HCT116 (cell line): Measurements from ENCODE around the gene IL1RAPL1. TPM values are rescaled to one million over a fixed set of nuclear protein-coding genes. Genes with fewer than 3 reads are reported as not detected.

ENCODE experiments used
- ATAC-seq: fragments of 200-7000 bp; cut with Tn5 transposase; 2 replicates; pipeline ENCODE4 v1.9.1; 2020; ENCODE audit warnings: mild to moderate bottlenecking, moderate library complexity
- BruUV-seq: library from RNA; stranded (reverse); fragments of 400-500 nt; replicated peaks from 2 replicates; lab custom pipeline; 2021; lab: Mats Ljungman, UMichigan
- CTCF ChIA-PET: fragments of 300-600 bp; sonication (Branson Sonifier 250); formaldehyde crosslinking; loops from one replicate; lab custom pipeline; 2021; ENCODE audit warnings: antibody characterized with exemption; lab: Charles Lee
- POLR2A ChIA-PET: fragments of 300-600, 350-600 bp; sonication (Branson Sonifier 250); formaldehyde crosslinking; loops from one replicate; lab custom pipeline; 2021; ENCODE audit warnings: antibody characterized with exemption; lab: Charles Lee
- RAD21 ChIA-PET, 2 experiments: fragments of 300-600 bp; sonication (Branson Sonifier 250); formaldehyde crosslinking; loops; one replicate each; lab custom pipeline; 2023; ENCODE audit warnings: low total read pairs in 2 of 2; ENCODE audit not compliant: uncharacterized antibody in 2 of 2, unreplicated experiment in 2 of 2, low non-redundant PET in 1 of 2; lab: Charles Lee
- DNase-seq: peaks from one replicate; pipeline ENCODE4 v3.0.0-alpha.2; 2010; ENCODE audit warnings: low read depth, low spot score
- H2AFZ ChIP-seq: fragments of 200-600 bp; shearing (Covaris generic), sonication (generic); 2 replicates; pipeline ENCODE4 v1.6.1; 2017; ENCODE audit warnings: low read depth, mixed run types, mixed read lengths, antibody characterized with exemption, low read length; ENCODE audit not compliant: poor library complexity, severe bottlenecking
- H3K27ac ChIP-seq: 2 replicates; pipeline ENCODE4 v1.5.1; 2012; ENCODE audit warnings: low read depth, low read length
- H3K27me3 ChIP-seq: fragments of 200-600 bp; sonication (generic); 2 replicates; pipeline ENCODE4 v1.6.1; 2016; ENCODE audit warnings: mixed run types, low read length, mixed read lengths; ENCODE audit not compliant: insufficient read depth
- H3K36me3 ChIP-seq, 2 experiments: fragments of 200-500 bp in 1 of 2; fragments of 200-600 bp in 1 of 2; sonication (Bioruptor generic) in 1 of 2; sonication (generic) in 1 of 2; 2 replicates each; pipeline versions ENCODE4 v1.5.1 to v1.6.1; 2014 to 2016; ENCODE audit warnings: low read length in 2 of 2, inconsistent platforms in 1 of 2, mixed read lengths in 1 of 2, mixed run types in 1 of 2; ENCODE audit not compliant: insufficient read depth in 2 of 2, control insufficient read depth in 1 of 2
- H3K4me1 ChIP-seq, 2 experiments: fragments of 200-600 bp in 1 of 2; sonication (generic) in 1 of 2; 2 replicates each; pipeline versions ENCODE4 v1.5.1 to v1.6.1; 2012 to 2017; ENCODE audit warnings: low read length in 2 of 2, inconsistent platforms in 1 of 2, mild to moderate bottlenecking in 1 of 2, mixed read lengths in 1 of 2, mixed run types in 1 of 2, moderate library complexity in 1 of 2; ENCODE audit not compliant: insufficient read depth in 2 of 2, control insufficient read depth in 1 of 2
- H3K4me2 ChIP-seq: fragments of 200-600 bp; sonication (generic); 2 replicates; pipeline ENCODE4 v1.6.1; 2017; ENCODE audit warnings: mixed run types, low read length, mixed read lengths
- H3K4me3 ChIP-seq, 2 experiments: fragments of 200-600 bp in 1 of 2; sonication (generic) in 1 of 2; replicated peaks in 1 of 2; 2 replicates each; pipeline ENCODE4 v1.5.1; 2011 to 2016; ENCODE audit warnings: low read length in 2 of 2, control low read depth in 1 of 2, low read depth in 1 of 2, mild to moderate bottlenecking in 1 of 2, mixed read lengths in 1 of 2, mixed run types in 1 of 2
- H3K79me2 ChIP-seq: fragments of 200-600 bp; sonication (generic); 2 replicates; pipeline ENCODE4 v1.6.1; 2017; ENCODE audit warnings: mild to moderate bottlenecking, mixed run types, low read length, moderate library complexity, mixed read lengths; ENCODE audit not compliant: insufficient read depth
- H3K9ac ChIP-seq: fragments of 200-600 bp; sonication (generic); 2 replicates; pipeline ENCODE4 v1.6.1; 2016; ENCODE audit warnings: low read length, mixed read lengths
- H3K9me2 ChIP-seq: fragments of 200-600 bp; sonication (generic), shearing (Covaris generic); 2 replicates; pipeline ENCODE4 v1.6.1; 2017; ENCODE audit warnings: mixed run types, mild to moderate bottlenecking, moderate library complexity; ENCODE audit not compliant: insufficient read depth
- H3K9me3 ChIP-seq, 2 experiments: fragments of 200-500 bp in 1 of 2; fragments of 200-600 bp in 1 of 2; sonication (Bioruptor generic) in 1 of 2; sonication (generic) in 1 of 2; 2 replicates each; pipeline ENCODE4 v1.6.1; 2014 to 2017; ENCODE audit warnings: low read length in 2 of 2, mixed read lengths in 2 of 2, inconsistent platforms in 1 of 2, low read depth in 1 of 2, mild to moderate bottlenecking in 1 of 2, mixed run types in 1 of 2, moderate library complexity in 1 of 2; ENCODE audit not compliant: control insufficient read depth in 1 of 2, insufficient read depth in 1 of 2
- H4K20me1 ChIP-seq: fragments of 200-600 bp; sonication (generic), shearing (Covaris generic); 2 replicates; pipeline ENCODE4 v1.6.1; 2017; ENCODE audit warnings: mixed run types, mild to moderate bottlenecking, moderate library complexity; ENCODE audit not compliant: insufficient read depth
- CBX3 ChIP-seq: IDR thresholded peaks from 2 replicates; pipeline ENCODE4 v1.6.1; 2012; ENCODE audit warnings: low read depth
- CTCF ChIP-seq, 3 experiments: fragments of 200-600 bp in 1 of 3; sonication (generic) in 1 of 3; IDR thresholded peaks in 2 of 3; conservative IDR thresholded peaks in 1 of 3; 2 replicates each; pipeline ENCODE4 v1.5.1; 2012 to 2017; ENCODE audit warnings: low read depth in 2 of 3, low read length in 2 of 3, antibody characterized with exemption in 1 of 3, borderline replicate concordance in 1 of 3, control low read depth in 1 of 3, mild to moderate bottlenecking in 1 of 3, mixed read lengths in 1 of 3, mixed run types in 1 of 3, moderate library complexity in 1 of 3; ENCODE audit not compliant: insufficient read depth in 1 of 3
- ELF1 ChIP-seq: IDR thresholded peaks from 2 replicates; pipeline ENCODE4 v1.6.1; 2012; ENCODE audit warnings: low read depth, borderline replicate concordance
- FOSL1 ChIP-seq: IDR thresholded peaks from 2 replicates; pipeline ENCODE4 v1.6.1; 2012; ENCODE audit warnings: low read depth
- JUND ChIP-seq: IDR thresholded peaks from 2 replicates; pipeline ENCODE4 v1.6.1; 2012
- MAX ChIP-seq: IDR thresholded peaks from 2 replicates; pipeline ENCODE4 v1.6.1; 2012
- RAD21 ChIP-seq: IDR thresholded peaks from 2 replicates; pipeline ENCODE4 v1.6.1; 2012; ENCODE audit warnings: low read depth, mild to moderate bottlenecking
- SIN3A ChIP-seq: IDR thresholded peaks from 2 replicates; pipeline ENCODE4 v1.6.1; 2012; ENCODE audit warnings: low read depth
- SP1 ChIP-seq: IDR thresholded peaks from 2 replicates; pipeline ENCODE4 v1.6.1; 2012; ENCODE audit warnings: low read depth
- TCF7L2 ChIP-seq: IDR thresholded peaks from 2 replicates; pipeline ENCODE4 v1.7.0; 2011; ENCODE audit warnings: borderline replicate concordance, inconsistent platforms; ENCODE audit not compliant: insufficient read depth, insufficient read length; ENCODE audit errors: extremely low read depth
- ZFX ChIP-seq: fragments of 450-650 bp; IDR thresholded peaks from 2 replicates; pipeline ENCODE4 v1.6.1; 2017
- intact Hi-C: fragments of 100-400 bp; cut with micrococcal nuclease; formaldehyde crosslinking; loops from 2 replicates; pipeline ENCODE4 v1.10.0; 2022
- total RNA-seq: library from RNA; stranded (reverse); gene quantifications from one replicate; pipeline ENCODE4 v1.2.1, GENCODE V29; 2021; ENCODE audit not compliant: unreplicated experiment

IL1RAPL1 gene
- total RNA-seq, 1 experiment from 2014 or later, result 2.8 TPM

GRCh38 chrX:28591542-28591941 lies 4.3 kb downstream of the IL1RAPL1 start:
- no peaks in the 10 kb centered on the region for H4K20me1 ChIP-seq
- H3K4me2 ChIP-seq, result peak overlapping the region; percentile 81
- ChIA-PET CTCF (no interaction called here), POLR2A (no interaction called here), RAD21 (no interaction called here)
- BruUV-seq, result no TSS peak
- H3K9me3 ChIP-seq, result no peaks in the 10 kb centered on the region
- peaks cover 31 to 69% of the 10 kb centered on the region in 2 experiments for H3K4me1 ChIP-seq
- ATAC-seq (peak; percentile 51), DNase-seq (peak; percentile 65)
- peak overlapping the region in 1 of 2 experiments; percentile 70; a peak in 2 of 4 replicates for H3K4me3 ChIP-seq
- H3K27ac ChIP-seq, result peak overlapping the region; percentile 87; the same call in 1 of the 2 replicates
- H3K9ac ChIP-seq, result peak overlapping the region; percentile 70
- TF ChIP-seq ELF1, result peak; percentile 31; the same call in 1 of the 2 replicates
- peak; percentile 74 for TF ChIP-seq SP1
- TF ChIP-seq SIN3A, result no peak
- TF ChIP-seq MAX, result no peak
- TF ChIP-seq FOSL1, result peak; percentile 68
- peak; percentile 63 for TF ChIP-seq TCF7L2
- no peak for TF ChIP-seq ZFX
- peak; percentile 70 for TF ChIP-seq JUND
- peak; percentile 49; the same call in 1 of the 2 replicates for TF ChIP-seq CBX3
- no peak overlapping the region for H2AFZ ChIP-seq
- peaks cover 90% of the 10 kb centered on the region for H3K79me2 ChIP-seq
- H3K36me3 ChIP-seq, result no peaks in the 10 kb centered on the region
- H3K27me3 ChIP-seq, result no peaks in the 10 kb centered on the region
- H3K9me2 ChIP-seq, result no peaks in the 10 kb centered on the region
- intact Hi-C loops, result loop anchor here (2.0 to 5.0 kb wide), 3 partner anchors 89 to 886 kb away; no protein-coding TSS in a partner anchor

DNA sequence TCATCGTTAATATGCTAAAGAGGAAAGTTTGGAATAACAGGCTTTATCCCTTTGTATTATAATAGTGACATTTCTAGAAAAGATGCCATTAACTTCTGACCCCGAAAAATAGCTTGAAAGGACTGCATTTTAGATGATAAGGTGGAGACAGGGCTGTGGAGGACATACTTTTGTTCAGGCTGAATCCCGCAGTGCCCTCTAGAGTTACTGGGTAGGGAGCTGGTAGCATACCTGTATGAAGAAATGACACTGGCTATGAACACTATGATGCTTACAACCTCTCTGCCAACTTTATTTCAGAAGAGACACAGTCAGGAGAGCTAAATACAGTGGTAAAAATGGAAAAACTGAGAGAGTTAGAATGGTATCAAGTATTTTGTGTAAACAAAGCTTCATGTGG lies 8.1 kb downstream of the IL1RAPL1 start:
- Histone ChIP-seq H3K27me3 (no peaks in the 10 kb centered on the region), H3K4me2 (peak overlapping the region; percentile 19; the same call in 1 of the 2 replicates), H4K20me1 (no peaks in the 10 kb centered on the region), H3K4me1 (peaks cover 31 to 51% of the 10 kb centered on the region in 2 experiments), H3K4me3 (no peak overlapping the region), H3K9me3 (no peaks in the 10 kb centered on the region), H3K9ac (no peak overlapping the region), H3K9me2 (no peaks in the 10 kb centered on the region), H2AFZ (no peak overlapping the region), H3K27ac (no peak overlapping the region), H3K36me3 (no peaks in the 10 kb centered on the region), H3K79me2 (peaks cover 82% of the 10 kb centered on the region)
- peak in 2 of 3 experiments; percentile 20 to 30; a peak in 2 of 6 replicates for TF ChIP-seq CTCF (IDR thresholded peaks at IDR 0.05 in 2 of 3, conservative IDR thresholded peaks at IDR 0.05 in 1 of 3; ENCODE audit: borderline replicate concordance in 1 of 3, insufficient read depth in 1 of 3, low read depth in 2 of 3, low read length in 2 of 3)
- no peak for TF ChIP-seq MAX
- peak; percentile 25; the same call in 1 of the 2 replicates for TF ChIP-seq RAD21
- ATAC-seq (peak; percentile 67), DNase-seq (no peak)
- ChIA-PET RAD21 (no interaction called here), CTCF (interaction anchor here (0.5 to 1.7 kb wide), 3 partner anchors 11 to 1463 kb away, joined by 3 to 4 read pairs (median 3); no protein-coding TSS in a partner anchor), POLR2A (no interaction called here)
- no TSS peak for BruUV-seq
- intact Hi-C loops, result no loop called here
